ENCODE measurements around the gene PLCH2.

Gene PLCH2

GRCh38 chr1:2479186-2479585 is 3.1 kb downstream of the PLCH2 start:
- DNase-seq: no peak

DNA sequence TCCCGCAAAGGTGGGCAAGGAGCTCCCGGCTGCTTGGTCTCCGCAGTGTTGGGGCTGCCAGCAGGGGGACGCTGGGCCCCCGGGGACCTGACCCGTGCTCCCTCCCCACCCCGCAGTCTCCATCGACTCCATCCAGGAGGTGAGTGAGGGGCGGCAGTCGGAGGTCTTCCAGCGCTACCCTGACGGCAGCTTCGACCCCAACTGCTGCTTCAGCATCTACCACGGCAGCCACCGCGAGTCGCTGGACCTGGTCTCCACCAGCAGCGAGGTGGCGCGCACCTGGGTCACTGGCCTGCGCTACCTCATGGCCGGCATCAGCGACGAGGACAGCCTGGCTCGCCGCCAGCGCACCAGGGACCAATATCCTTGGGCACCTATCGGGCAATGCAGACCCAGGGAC is 3.5 kb downstream of the PLCH2 start:
- no peak for DNase-seq

DNA sequence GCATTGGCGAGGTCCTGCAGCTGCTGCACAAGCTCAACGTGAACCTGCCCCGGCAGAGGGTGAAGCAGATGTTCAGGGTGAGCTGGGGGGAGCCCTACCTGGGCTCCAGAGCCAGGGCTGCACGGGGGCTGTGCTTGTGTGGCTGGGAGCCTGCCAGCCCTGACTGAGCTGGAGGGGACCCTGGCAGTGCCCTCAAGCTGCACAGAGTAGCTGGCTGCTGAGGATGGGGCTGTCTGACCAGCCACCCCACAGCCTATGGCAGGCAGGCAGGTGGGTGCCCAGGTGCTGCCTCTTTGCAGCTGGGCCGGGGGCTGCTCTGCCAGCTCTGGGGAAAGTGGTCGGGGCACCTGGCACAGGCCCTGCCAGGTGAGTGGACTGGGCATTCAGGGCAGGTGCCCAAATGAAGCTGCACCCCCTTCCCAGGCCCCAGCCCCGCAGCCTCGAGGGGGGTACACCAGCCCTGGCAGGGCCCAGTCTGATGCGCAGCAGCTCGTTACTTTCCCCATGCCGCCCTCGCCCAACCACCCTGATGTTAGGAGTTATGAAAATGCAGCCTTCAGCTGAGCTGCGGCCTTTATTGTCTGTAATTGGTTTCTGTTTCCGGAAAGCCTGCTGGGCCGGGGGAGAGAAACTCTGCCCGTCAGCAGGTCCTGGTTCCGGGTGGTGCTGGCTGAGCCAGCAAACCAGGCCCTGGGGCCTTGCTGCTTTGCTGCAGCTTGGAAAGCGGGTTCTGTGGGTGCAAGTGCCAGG is 4.3 kb downstream of the PLCH2 start:
- no peak for DNase-seq

- no peak for DNase-seq
Measured at GRCh38 chr1:2480986-2481364, 4.9 kb downstream of the PLCH2 start.

- DNase-seq: no peak
Measured at GRCh38 chr1:2481885-2482284, 5.8 kb downstream of the PLCH2 start.

- no peak for DNase-seq
Measured at GRCh38 chr1:2482588-2482987, 6.5 kb downstream of the PLCH2 start.

DNA sequence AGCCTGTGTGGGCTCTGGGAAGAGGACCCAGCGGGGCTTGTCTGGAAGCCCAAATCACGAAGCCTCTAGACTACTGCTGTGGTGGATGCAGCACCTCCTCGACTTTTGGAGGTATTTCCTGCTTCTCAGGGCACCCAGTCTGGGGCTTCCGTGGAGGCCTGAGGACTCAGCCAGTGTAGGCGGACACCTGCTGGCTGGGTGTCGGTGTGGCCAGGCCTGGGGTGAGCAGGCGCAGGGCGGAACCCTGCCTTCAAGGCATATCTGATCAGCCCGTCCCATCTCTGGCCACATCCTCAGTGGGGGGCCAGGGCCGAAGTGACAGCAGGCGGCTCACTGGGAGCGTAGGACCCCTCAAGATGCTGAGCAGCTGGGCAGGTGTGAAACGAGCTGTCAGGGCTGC is 6.9 kb downstream of the PLCH2 start:
- no peak for DNase-seq

GRCh38 chr1:2483970-2484369 is 7.9 kb downstream of the PLCH2 start:
- DNase-seq: no peak

DNA sequence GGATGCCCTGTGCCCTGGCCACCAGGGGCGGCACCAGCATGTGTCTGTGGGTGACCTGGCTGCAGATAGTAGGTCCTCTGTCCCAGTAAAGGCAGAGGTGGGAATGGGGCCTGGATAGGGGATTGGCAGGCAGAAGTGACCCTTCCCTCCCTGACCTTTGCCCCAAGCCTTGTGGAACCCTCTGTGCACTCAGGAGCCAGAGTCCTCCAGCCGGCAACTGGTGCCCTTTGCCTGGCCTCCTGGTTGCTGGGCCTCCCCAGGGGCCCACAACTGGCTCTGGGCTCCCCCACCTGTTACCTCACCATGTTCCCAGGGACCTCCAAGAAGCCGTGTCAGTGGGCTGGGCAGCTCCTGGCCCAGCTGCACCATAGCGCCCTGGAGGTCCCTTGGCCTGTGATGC is 10.0 kb downstream of the PLCH2 start:
- no peak for DNase-seq

DNA sequence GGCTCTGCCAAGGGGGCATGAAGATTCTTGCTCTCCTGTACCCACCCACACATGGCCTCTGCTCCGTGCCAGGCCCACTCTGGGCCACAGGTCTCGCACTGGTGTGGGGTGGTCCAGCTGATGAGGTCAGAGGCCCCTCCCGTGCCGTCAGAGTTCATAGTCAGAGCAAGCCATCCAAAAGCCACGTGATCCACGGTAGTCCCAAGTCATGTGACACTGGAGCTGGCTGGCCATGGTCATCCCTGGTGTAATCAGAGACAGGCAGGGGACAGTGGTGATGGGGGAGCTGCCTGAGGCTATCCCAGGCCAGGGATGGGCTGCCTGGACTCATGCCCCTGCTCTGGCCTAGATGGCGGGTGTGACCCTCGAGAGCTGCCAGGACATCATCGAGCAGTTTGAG is 10.5 kb downstream of the PLCH2 start:
- no peak for DNase-seq

DNA sequence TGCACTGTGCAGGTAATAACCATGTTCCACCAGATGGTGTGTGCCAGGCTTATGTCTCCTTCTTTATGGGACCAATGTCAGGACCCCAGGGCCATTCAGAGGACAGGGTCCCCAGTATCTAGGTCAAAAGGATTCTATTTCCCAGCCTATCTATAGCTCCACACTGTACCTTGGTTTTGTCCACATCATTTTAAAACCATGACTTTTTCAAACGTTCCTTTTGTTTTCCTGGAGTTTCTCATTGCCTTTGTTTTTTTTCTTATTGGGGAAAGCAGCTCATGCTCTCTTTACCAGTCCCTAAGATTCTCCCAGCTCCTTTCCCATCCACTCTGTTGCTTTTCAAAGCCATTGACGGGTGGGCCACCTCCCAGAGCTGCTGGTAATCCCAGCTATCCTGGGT is 12.6 kb downstream of the PLCH2 start:
- DNase-seq: no peak

DNA sequence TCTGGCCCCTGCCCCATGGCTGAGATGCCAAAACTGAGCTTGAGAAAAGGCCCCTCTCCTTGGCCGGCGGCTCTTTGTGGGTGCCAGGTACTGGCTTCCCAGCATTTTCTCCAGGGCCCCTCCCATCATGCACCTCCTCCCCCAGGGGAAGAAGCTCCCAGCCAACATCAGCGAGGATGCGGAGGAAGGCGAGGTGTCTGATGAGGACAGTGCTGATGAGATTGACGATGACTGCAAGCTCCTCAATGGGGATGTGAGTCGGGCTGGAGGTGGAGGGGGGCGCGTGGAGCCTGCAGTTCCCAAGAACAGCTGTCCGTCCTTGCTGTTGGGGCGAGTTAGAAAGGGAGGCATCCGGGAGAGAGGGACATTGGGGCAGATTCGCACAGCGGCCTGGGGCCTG is 13.5 kb downstream of the PLCH2 start:
- no peak for DNase-seq

DNA sequence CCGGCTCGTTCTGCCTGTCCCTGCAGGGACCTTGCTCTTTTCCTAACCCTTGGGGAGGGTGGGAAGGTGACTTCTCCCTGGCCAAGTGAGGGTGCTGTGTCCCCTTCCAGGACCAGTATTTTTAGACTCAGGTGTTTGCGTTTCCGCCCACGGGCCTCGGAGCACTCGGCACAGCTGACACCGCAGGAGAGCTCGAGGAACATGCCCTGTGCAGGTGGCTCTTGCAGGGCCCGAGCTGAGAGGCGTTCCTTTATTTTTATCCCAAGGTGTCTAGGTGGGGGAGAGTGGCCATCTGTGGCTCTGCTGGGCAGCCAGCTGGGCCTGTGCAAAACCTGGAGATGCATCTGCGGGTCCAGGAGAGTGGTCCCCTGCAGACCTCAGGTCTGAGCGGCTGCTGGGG is 16.0 kb downstream of the PLCH2 start:
- DNase-seq: no peak

DNA sequence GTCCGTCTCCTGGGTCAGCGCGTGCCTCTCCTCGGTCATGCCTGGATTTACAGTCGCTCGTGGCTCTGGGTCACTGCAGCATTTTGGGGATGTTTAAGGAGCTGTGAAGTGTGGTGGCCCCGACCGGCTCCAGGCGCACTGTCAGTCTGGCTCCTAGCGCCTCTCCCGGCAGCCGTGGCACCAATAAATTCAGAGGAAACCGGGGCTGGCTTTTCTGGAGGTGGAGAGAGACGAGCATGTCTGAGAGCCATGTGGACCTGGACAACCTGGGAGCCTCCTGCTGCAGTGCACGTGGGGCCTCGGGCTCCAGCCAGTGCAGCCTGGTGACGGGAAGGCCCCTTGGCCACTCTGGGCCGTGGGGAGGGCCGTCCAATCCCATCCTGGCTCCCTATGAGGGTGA is 17.1 kb downstream of the PLCH2 start:
- no peak for DNase-seq

- no peak for DNase-seq
Measured at GRCh38 chr1:2493691-2494322, 17.7 kb downstream of the PLCH2 start.

GRCh38 chr1:2494323-2494693 is 18.2 kb downstream of the PLCH2 start:
- DNase-seq: no peak

DNA sequence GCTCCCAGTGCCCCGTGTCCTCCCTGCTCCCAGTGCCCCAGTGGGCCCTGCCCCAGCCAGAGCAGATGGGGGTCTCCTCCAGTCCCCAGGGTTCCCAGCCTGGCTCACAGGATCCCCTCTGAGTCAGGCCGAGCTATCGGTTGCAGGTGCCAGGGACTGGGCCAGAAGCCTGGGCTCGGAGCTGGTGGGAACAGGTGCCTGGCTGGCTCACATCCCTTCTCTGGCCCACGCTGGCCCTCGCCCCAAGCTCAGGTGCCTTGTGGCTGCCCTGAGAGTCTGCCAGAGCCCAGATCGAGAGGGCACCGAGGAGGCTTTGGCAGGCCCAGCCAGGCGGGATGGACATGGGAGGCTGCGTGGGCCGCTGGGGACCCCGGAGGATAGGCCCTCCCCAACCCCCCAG is 18.9 kb downstream of the PLCH2 start:
- no peak for DNase-seq

- no peak for DNase-seq
Measured at GRCh38 chr1:2495546-2495945, 19.5 kb downstream of the PLCH2 start.

DNA sequence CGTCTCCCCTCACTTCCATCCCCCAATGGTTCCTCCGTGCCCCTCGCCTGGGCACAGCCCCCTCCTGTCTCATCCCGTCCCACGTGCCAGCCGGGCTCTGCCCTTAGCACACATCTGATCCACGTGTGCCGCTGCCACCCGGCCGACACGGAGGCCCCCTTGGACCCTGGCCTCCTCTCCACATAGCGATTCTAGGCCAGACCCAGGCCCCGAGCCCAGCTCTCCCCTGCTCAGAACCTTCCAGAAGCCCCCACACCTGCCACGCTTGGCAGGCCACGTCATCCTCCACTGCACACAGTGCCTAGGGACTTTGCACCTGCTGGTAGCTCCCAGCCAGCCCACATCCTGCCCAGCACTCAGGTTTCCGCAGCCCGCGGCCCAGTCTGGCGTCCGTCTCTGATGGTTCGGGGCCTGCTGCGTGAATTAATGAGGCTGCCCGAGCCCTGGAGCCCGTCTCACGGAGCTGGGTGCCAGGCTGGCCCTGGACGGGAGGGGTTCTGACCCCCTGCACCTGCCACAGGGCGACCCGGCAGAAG is 20.1 kb downstream of the PLCH2 start:
- no peak for DNase-seq

DNA sequence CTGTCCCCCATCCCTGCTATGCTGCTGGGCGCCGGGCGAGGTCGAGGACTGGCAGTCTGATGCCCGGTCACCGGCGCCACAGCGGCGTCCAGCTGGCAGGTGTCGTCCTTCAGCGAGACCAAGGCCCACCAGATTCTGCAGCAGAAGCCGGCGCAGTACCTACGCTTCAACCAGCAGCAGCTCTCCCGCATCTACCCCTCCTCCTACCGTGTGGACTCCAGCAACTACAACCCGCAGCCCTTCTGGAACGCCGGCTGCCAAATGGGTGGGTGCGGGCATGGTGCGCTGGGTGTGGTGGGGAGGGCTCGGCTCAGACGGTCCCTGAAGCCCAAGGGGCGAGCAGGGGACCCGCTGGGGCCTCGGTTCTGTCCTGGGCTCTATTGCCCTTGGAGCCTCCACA is 20.7 kb downstream of the PLCH2 start:
- DNase-seq: no peak

DNA sequence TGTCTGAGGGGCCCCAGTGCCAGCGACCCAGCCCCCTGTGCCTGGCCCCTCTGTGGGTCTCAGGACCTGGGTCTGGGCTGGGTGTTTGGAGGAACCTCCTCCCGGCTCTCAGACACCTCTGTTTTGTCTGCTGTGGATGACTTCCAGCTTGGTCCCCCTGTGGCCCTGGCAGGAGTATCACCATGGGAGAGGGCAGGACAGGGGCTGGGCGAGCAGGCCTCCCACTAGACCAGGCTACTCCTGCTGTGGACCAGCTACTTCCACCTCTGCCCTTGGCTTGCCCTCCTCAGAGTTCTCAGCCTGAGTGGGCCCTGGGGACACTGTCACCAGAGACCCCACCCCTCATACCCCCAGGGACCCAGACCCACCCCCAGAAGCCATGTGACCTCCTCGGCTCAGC is 21.8 kb downstream of the PLCH2 start:
- no peak for DNase-seq

DNA sequence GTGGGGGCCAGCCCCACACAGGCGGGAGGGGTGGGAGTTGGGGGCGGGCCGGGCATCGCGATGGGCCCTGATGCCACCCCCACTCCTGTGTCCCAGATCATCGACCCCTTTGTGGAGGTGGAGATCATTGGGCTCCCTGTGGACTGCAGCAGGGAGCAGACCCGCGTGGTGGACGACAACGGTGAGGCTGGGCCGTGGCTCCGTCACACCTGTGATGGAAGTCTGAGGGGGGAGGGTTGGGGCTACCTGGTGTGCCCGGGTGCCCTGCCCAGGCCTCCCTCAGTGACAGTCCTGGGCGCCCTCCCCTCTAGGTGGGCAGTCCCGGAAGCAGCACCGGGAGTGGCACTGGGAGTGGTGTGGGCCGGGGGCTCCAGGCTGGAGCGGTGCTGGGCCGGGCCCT is 22.6 kb downstream of the PLCH2 start:
- no peak for DNase-seq

- no peak for DNase-seq
Measured at GRCh38 chr1:2499260-2499659, 23.2 kb downstream of the PLCH2 start.

DNA sequence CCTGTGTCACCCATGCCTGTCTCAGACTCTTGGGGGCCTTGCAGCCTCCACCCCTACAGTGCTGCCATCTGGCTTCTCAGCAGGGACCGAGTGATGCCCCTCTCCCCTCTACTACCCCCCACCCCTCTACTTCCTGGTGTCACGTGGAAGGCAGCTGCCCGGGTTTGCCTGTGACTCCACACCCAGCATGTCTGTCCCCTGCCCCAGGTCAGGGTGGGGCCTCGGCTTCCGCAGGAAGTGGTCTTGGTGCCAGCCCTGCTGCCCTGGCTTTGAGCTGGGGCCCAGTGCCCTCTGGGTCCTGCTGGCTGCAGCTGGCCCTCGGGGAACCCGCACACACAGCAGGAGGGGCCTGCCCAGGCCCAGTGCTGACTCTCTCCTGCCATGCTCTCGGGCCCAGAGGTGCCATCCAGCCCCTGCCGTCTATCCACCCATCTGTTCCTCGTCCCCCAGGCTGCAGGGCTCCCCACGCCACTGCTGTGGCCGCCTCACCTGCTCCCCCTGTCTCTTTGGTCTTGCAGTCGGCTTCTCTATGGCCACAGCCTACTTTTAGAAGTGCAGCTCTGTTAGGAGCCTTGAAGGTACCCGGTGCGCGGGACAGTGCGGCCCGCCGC is 24.0 kb downstream of the PLCH2 start:
- no peak for DNase-seq
